ENCODE results near the gene PHF24.

DNA sequence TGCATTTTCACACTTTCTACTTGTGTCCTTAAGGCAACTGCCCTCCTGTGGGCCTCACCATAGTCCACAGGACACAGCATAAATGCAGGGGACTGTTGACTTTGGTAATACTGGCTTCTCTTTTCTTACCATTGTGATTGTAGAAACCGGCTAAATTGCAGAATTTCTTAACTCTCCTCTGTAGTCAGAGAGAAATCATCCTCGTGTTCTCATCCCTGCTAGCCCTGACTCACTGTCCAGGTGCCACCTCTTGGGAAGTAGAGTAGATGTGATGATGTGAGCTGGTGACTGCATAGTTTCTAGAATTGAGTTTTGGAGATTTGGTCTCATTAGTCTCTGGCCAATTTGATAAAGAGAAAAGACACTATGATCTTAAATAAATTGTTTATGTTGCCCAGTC lies 5.5 kb downstream of the PHF24 start:
- TF ChIP-seq CTCF (tag by site-specific recombination; IDR thresholded peaks at IDR 0.05) (no peak), ELK4 (IDR thresholded peaks at IDR 0.05; ENCODE audit: borderline replicate concordance, low read depth, low read length) (no peak), BCL11A (tag by site-specific recombination; IDR thresholded peaks at IDR 0.05; ENCODE audit: low read depth) (no peak)
- TF ChIP-seq, protein P1, sequence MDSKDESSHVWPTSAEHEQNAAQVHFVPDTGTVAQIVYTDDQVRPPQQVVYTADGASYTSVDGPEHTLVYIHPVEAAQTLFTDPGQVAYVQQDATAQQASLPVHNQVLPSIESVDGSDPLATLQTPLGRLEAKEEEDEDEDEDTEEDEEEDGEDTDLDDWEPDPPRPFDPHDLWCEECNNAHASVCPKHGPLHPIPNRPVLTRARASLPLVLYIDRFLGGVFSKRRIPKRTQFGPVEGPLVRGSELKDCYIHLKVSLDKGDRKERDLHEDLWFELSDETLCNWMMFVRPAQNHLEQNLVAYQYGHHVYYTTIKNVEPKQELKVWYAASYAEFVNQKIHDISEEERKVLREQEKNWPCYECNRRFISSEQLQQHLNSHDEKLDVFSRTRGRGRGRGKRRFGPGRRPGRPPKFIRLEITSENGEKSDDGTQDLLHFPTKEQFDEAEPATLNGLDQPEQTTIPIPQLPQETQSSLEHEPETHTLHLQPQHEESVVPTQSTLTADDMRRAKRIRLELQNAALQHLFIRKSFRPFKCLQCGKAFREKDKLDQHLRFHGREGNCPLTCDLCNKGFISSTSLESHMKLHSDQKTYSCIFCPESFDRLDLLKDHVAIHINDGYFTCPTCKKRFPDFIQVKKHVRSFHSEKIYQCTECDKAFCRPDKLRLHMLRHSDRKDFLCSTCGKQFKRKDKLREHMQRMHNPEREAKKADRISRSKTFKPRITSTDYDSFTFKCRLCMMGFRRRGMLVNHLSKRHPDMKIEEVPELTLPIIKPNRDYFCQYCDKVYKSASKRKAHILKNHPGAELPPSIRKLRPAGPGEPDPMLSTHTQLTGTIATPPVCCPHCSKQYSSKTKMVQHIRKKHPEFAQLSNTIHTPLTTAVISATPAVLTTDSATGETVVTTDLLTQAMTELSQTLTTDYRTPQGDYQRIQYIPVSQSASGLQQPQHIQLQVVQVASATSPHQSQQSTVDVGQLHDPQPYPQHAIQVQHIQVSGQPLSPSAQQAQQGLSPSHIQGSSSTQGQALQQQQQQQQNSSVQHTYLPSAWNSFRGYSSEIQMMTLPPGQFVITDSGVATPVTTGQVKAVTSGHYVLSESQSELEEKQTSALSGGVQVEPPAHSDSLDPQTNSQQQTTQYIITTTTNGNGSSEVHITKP (tag by site-specific recombination; IDR thresholded peaks at IDR 0.05): no peak
- TF ChIP-seq, protein P2, sequence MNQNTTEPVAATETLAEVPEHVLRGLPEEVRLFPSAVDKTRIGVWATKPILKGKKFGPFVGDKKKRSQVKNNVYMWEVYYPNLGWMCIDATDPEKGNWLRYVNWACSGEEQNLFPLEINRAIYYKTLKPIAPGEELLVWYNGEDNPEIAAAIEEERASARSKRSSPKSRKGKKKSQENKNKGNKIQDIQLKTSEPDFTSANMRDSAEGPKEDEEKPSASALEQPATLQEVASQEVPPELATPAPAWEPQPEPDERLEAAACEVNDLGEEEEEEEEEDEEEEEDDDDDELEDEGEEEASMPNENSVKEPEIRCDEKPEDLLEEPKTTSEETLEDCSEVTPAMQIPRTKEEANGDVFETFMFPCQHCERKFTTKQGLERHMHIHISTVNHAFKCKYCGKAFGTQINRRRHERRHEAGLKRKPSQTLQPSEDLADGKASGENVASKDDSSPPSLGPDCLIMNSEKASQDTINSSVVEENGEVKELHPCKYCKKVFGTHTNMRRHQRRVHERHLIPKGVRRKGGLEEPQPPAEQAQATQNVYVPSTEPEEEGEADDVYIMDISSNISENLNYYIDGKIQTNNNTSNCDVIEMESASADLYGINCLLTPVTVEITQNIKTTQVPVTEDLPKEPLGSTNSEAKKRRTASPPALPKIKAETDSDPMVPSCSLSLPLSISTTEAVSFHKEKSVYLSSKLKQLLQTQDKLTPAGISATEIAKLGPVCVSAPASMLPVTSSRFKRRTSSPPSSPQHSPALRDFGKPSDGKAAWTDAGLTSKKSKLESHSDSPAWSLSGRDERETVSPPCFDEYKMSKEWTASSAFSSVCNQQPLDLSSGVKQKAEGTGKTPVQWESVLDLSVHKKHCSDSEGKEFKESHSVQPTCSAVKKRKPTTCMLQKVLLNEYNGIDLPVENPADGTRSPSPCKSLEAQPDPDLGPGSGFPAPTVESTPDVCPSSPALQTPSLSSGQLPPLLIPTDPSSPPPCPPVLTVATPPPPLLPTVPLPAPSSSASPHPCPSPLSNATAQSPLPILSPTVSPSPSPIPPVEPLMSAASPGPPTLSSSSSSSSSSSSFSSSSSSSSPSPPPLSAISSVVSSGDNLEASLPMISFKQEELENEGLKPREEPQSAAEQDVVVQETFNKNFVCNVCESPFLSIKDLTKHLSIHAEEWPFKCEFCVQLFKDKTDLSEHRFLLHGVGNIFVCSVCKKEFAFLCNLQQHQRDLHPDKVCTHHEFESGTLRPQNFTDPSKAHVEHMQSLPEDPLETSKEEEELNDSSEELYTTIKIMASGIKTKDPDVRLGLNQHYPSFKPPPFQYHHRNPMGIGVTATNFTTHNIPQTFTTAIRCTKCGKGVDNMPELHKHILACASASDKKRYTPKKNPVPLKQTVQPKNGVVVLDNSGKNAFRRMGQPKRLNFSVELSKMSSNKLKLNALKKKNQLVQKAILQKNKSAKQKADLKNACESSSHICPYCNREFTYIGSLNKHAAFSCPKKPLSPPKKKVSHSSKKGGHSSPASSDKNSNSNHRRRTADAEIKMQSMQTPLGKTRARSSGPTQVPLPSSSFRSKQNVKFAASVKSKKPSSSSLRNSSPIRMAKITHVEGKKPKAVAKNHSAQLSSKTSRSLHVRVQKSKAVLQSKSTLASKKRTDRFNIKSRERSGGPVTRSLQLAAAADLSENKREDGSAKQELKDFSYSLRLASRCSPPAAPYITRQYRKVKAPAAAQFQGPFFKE (tag by site-specific recombination; IDR thresholded peaks at IDR 0.05; ENCODE audit: borderline replicate concordance): no peak
